Prostate gland (tissue), 2 donors: Measurements from ENCODE around the gene ZNF197. TPM values are rescaled to one million over a fixed set of nuclear protein-coding genes. Genes with fewer than 3 reads are reported as not detected.
"Not testable (repeated sequence)": the region's sequence is repeated elsewhere in the genome, so short reads cannot be mapped to it uniquely, and the experiment has no call there.

Source experiments
- DNase-seq: peaks from one replicate; pipeline ENCODE4 v3.0.0-alpha.2; 2019; ENCODE audit warnings: low spot score
- H3K27ac ChIP-seq, 2 donors: fragments of 200-600 bp; sonication (generic); 2 replicates each; pipeline ENCODE4 v1.5.1; 2017 to 2019
- H3K27me3 ChIP-seq: fragments of 200-600 bp; sonication (generic); replicated peaks from 2 replicates; pipeline ENCODE4 v1.5.1; 2019; ENCODE audit not compliant: insufficient read depth
- H3K36me3 ChIP-seq, 2 donors: fragments of 200-600 bp; sonication (generic); 1 replicate in 1 of 2; 2 replicates in 1 of 2; pipeline versions ENCODE4 v1.5.1 to v1.8.1; 2017 to 2019
- H3K4me1 ChIP-seq: fragments of 200-600 bp; sonication (generic); replicated peaks from 2 replicates; pipeline ENCODE4 v1.5.1; 2019
- H3K4me3 ChIP-seq, 2 donors: fragments of 200-600 bp; sonication (generic); 2 replicates each; pipeline ENCODE4 v1.5.1; 2017 to 2019
- H3K9me3 ChIP-seq: fragments of 200-600 bp; sonication (generic); 2 replicates; pipeline ENCODE4 v1.5.1; 2017
- POLR2A ChIP-seq: fragments of 450-650 bp; IDR thresholded peaks from one replicate; pipeline ENCODE4 v1.6.1; 2016; ENCODE audit warnings: antibody characterized with exemption, mild to moderate bottlenecking
- POLR2AphosphoS5 ChIP-seq: sonication (generic); formaldehyde crosslinking; IDR thresholded peaks from one replicate; pipeline ENCODE4 v1.6.1; 2017; ENCODE audit warnings: antibody characterized with exemption
- WGBS: methylation state at CpG from one replicate; pipeline ENCODE4 v1.1.5; 2018; 5-methylcytosine and 5-hydroxymethylcytosine counted together
- intact Hi-C: fragments of 100-400 bp; cut with DNase I; formaldehyde crosslinking; loops from one replicate; pipeline ENCODE4 v1.14.2; 2022
- total RNA-seq, 2 donors: library from RNA; depleted of rRNA; stranded (reverse); fragments of >200 nt; gene quantifications; one replicate each; pipeline ENCODE4 v1.1.0, GENCODE V29; 2016
- TF ChIP-seq, protein P1 (sequence below), 4 experiments: fragments of 200-600 bp in 2 of 4; fragments of 450-650 bp in 2 of 4; sonication (generic) in 2 of 4; IDR thresholded peaks; 1 replicate in 3 of 4; 2 replicates in 1 of 4; pipeline ENCODE4 v1.5.1; 2016 to 2019; ENCODE audit warnings: antibody characterized with exemption in 4 of 4, mild to moderate bottlenecking in 2 of 4, moderate library complexity in 2 of 4

Gene ZNF197
- total RNA-seq, 2 donors from 2014 or later: 16.9 to 20.6 TPM

DNA sequence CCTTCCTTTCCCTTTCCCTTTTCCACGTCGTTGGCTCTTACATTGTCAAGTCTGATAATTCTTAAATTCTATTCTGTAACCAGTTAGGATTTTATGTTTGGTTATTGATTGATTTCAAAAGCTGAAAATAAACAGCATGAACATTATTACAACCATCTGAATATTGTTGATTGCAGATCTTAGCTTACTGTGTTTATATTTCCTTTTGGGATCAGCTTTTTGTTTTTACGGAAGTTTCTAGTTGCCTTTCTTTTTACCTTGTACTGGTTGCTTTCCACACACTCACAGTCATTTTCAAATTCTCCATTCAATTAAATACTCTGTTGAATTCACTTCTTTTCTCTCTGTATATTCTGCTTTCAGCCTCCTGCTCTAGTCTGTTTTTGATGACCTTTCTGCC, 40.3 kb downstream of the ZNF197 start:
- TF ChIP-seq, protein P1, sequence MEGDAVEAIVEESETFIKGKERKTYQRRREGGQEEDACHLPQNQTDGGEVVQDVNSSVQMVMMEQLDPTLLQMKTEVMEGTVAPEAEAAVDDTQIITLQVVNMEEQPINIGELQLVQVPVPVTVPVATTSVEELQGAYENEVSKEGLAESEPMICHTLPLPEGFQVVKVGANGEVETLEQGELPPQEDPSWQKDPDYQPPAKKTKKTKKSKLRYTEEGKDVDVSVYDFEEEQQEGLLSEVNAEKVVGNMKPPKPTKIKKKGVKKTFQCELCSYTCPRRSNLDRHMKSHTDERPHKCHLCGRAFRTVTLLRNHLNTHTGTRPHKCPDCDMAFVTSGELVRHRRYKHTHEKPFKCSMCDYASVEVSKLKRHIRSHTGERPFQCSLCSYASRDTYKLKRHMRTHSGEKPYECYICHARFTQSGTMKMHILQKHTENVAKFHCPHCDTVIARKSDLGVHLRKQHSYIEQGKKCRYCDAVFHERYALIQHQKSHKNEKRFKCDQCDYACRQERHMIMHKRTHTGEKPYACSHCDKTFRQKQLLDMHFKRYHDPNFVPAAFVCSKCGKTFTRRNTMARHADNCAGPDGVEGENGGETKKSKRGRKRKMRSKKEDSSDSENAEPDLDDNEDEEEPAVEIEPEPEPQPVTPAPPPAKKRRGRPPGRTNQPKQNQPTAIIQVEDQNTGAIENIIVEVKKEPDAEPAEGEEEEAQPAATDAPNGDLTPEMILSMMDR (IDR thresholded peaks at IDR 0.05): no peak
- TF ChIP-seq POLR2A: no peak
- no peak for TF ChIP-seq POLR2AphosphoS5
- H3K27ac ChIP-seq: no peak overlapping the region
- H3K9me3 ChIP-seq: no peaks in the 10 kb centered on the region
- no peaks in the 10 kb centered on the region for H3K4me1 ChIP-seq
- WGBS: 97% methylated on average over 3 of the region's 3 CpGs
- no peaks in the 10 kb centered on the region for H3K36me3 ChIP-seq
- no peaks in the 10 kb centered on the region for H3K27me3 ChIP-seq
- no peak overlapping the region for H3K4me3 ChIP-seq
- no peak for DNase-seq
- intact Hi-C loops: no loop called here

DNA sequence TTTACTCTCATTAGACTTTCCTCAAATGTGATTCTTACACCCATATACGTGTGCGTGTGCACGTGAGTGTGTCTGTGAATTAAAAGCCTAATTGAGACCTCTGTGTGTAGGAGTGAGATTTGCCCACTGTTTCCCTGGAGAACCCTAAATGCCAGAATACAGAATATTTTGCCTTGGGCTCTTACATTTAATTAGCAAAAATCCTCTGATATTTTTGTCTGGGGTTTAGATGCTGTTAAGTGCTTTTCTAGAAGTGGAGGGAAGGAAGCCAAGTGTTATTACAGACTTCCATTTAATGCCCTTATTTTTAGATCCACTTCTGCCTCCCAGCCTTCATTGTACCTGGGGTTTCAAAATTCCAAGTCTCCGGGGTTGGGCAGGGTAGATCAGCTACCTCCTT, 41.5 kb downstream of the ZNF197 start:
- 95% methylated on average over 4 of the region's 4 CpGs for WGBS
- intact Hi-C loops: no loop called here
- Histone ChIP-seq H3K36me3 (no peaks in the 10 kb centered on the region), H3K27ac (no peak overlapping the region), H3K4me3 (no peak overlapping the region), H3K9me3 (no peaks in the 10 kb centered on the region), H3K4me1 (no peaks in the 10 kb centered on the region), H3K27me3 (no peaks in the 10 kb centered on the region)
- TF ChIP-seq, protein P1 (IDR thresholded peaks at IDR 0.05): no peak
- TF ChIP-seq POLR2AphosphoS5: no peak
- TF ChIP-seq POLR2A: no peak
- no peak for DNase-seq

DNA sequence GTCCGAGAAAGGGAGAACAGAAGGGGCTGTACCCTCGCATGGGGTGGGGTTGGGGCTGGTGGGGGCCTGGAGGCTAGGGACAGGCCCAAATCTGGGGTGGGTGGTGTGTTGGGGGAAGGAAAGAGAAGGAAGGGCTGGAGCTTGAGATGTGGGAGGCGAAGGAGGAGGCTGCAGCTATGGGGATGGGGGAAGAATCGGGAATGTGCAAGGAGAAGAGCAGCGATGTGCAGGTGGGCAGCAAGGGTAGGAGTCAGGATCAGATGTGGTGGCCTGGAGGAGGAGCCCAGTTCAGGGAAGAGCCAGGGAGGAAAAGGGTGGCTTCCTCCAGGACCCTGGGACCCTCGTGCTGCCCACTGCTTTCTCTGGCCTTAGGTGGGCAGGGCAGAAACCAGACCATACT, 44.9 kb downstream of the ZNF197 start:
- H3K36me3 ChIP-seq: no peaks in the 10 kb centered on the region
- H3K27ac ChIP-seq: no peak overlapping the region
- TF ChIP-seq POLR2AphosphoS5 (no peak), POLR2A (no peak)
- TF ChIP-seq, protein P1 (IDR thresholded peaks at IDR 0.05): no peak
- no peaks in the 10 kb centered on the region for H3K9me3 ChIP-seq
- intact Hi-C loops: no loop called here
- 94% methylated on average over 6 of the region's 6 CpGs for WGBS
- no peak overlapping the region for H3K4me3 ChIP-seq
- H3K4me1 ChIP-seq: no peaks in the 10 kb centered on the region
- no peak for DNase-seq
- no peaks in the 10 kb centered on the region for H3K27me3 ChIP-seq

DNA sequence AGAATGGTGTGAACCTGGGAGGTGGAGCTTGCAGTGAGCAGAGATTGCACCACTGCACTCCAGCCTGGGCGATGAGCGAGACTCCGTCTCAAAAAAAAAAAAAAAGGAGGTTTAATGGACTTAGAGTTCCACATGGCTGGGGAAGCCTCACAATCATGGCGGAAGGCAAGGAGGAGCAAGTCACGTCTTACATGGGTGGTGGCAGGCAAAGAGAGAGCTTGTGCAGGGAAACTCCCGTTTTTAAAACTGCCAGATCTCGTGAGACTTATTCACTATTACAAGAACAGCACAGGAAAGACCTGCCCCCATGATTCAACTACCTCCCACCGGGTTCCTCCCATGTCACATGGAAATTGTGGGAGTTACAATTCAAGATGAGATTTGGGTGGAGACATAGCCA, 48.6 kb downstream of the ZNF197 start:
- H3K4me1 ChIP-seq, H3K27ac ChIP-seq, H3K36me3 ChIP-seq, DNase-seq, intact Hi-C loops, H3K4me3 ChIP-seq, H3K9me3 ChIP-seq, H3K27me3 ChIP-seq: not testable (repeated sequence)
- 91% methylated on average over 8 of the region's 8 CpGs for WGBS

DNA sequence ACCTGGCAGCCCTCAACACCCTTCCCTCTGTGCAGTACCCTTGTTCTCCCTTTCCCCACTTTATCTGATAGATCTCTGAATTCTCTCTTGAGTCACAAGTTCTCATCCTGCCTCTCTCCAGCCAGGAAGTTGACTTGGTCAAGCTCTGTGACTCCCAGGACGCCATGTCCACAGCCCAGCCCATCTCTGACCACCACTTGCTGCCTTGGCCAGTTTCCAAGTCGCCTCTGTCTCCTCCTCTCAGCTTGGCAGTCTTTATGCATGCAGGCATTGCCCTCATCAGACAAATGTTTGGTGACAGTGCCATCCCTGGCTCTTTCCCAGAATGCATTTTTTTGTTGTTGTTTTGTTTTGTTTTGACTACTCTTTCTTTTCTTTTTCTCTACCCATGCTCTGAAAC, 49.4 kb downstream of the ZNF197 start:
- TF ChIP-seq POLR2AphosphoS5: no peak
- TF ChIP-seq POLR2A: no peak
- TF ChIP-seq, protein P1 (IDR thresholded peaks at IDR 0.05): no peak
- Histone ChIP-seq H3K4me1 (no peaks in the 10 kb centered on the region), H3K27me3 (no peaks in the 10 kb centered on the region), H3K4me3 (no peak overlapping the region), H3K36me3 (no peaks in the 10 kb centered on the region), H3K9me3 (no peaks in the 10 kb centered on the region), H3K27ac (no peak overlapping the region)
- 65% methylated on average over 2 of the region's 2 CpGs for WGBS
- intact Hi-C loops: no loop called here
- no peak for DNase-seq
